HT1080 (cell line): ENCODE measurements around the gene SPINK1. TPM values are rescaled to one million over a fixed set of nuclear protein-coding genes. Genes with fewer than 3 reads are reported as not detected.

Experiments used
- total RNA-seq: library from RNA; depleted of rRNA; stranded (reverse); fragments of >200 nt; shearing (Covaris generic); gene quantifications from 2 replicates; pipeline ENCODE4 v1.2.3, GENCODE V29; 2014; rRNA removed

Gene SPINK1
- total RNA-seq, 1 experiment from 2014 or later: not detected

Other genes starting within 250 kb of the SPINK1 start
- 0.58 and 1.2 TPM in 2 replicates for gene JAKMIP2, start 48.9 kb downstream of the SPINK1 start, total RNA-seq
- not detected in 2 replicates for gene SCGB3A2, start 47.0 kb upstream of the SPINK1 start, total RNA-seq
- gene C5orf46, start 74.9 kb upstream of the SPINK1 start, total RNA-seq: 0.84 and 3.3 TPM in 2 replicates
- not detected in 2 replicates for gene SPINK5, start 232.3 kb upstream of the SPINK1 start, total RNA-seq